A204.1 (cell line): Measurements from ENCODE around the gene ABCA1.
A peak's percentile ranks its signal among the peaks of the same experiment; 100 is the strongest.
"Not testable (repeated sequence)": the region's sequence is repeated elsewhere in the genome, so short reads cannot be mapped to it uniquely, and the experiment has no call there.

Experiments used
- FAIRE-seq: peaks from 2 replicates; lab custom pipeline; 2012; peaks lifted over from hg19 to GRCh38; lab: Jason Lieb, UNC

Gene ABCA1

GRCh38 chr9:104950838-104951237 lies 22.9 kb upstream of the ABCA1 start:
- FAIRE-seq = no peak

GRCh38 chr9:104948277-104948676 lies 20.3 kb upstream of the ABCA1 start:
- FAIRE-seq = no peak

- peak; percentile 40 for FAIRE-seq
Measured at GRCh38 chr9:104944871-104945270, 16.9 kb upstream of the ABCA1 start.

- no peak for FAIRE-seq
Measured at GRCh38 chr9:104944356-104944755, 16.4 kb upstream of the ABCA1 start.

- FAIRE-seq = no peak
Measured at GRCh38 chr9:104941597-104941996, 13.6 kb upstream of the ABCA1 start.

- no peak for FAIRE-seq
Measured at GRCh38 chr9:104936291-104936690, 8.3 kb upstream of the ABCA1 start.

- FAIRE-seq = not testable (repeated sequence)
Measured at GRCh38 chr9:104935501-104935810, 7.5 kb upstream of the ABCA1 start.

GRCh38 chr9:104934691-104935500 lies 6.9 kb upstream of the ABCA1 start:
- FAIRE-seq = no peak

GRCh38 chr9:104933091-104933490 lies 5.1 kb upstream of the ABCA1 start:
- FAIRE-seq = not testable (repeated sequence)

- no peak for FAIRE-seq
Measured at GRCh38 chr9:104931256-104931655, 3.3 kb upstream of the ABCA1 start.

GRCh38 chr9:104927216-104927911 lies 591 bp downstream of the ABCA1 start:
- FAIRE-seq = no peak

GRCh38 chr9:104923740-104924139 lies 4.2 kb downstream of the ABCA1 start:
- FAIRE-seq = no peak

GRCh38 chr9:104923289-104923688 lies 4.7 kb downstream of the ABCA1 start:
- no peak for FAIRE-seq

- FAIRE-seq = not testable (repeated sequence)
Measured at GRCh38 chr9:104922748-104923147, 5.2 kb downstream of the ABCA1 start.

- FAIRE-seq = no peak
Measured at GRCh38 chr9:104921067-104921741, 6.8 kb downstream of the ABCA1 start.

- no peak for FAIRE-seq
Measured at GRCh38 chr9:104915753-104916152, 12.2 kb downstream of the ABCA1 start.

- FAIRE-seq = no peak
Measured at GRCh38 chr9:104915049-104915448, 12.9 kb downstream of the ABCA1 start.

GRCh38 chr9:104914466-104914865 lies 13.5 kb downstream of the ABCA1 start:
- no peak for FAIRE-seq

- no peak for FAIRE-seq
Measured at GRCh38 chr9:104912606-104913005, 15.3 kb downstream of the ABCA1 start.

- no peak for FAIRE-seq
Measured at GRCh38 chr9:104911032-104911607, 16.8 kb downstream of the ABCA1 start.

GRCh38 chr9:104907278-104907951 lies 20.5 kb downstream of the ABCA1 start:
- no peak for FAIRE-seq
